Body of pancreas (tissue), 4 donors: Measurements from ENCODE around the gene MMP19.

Experiments used
- CTCF ChIP-seq, 7 experiments: fragments of 450-650 bp in 4 of 7; fragments of 200-600 bp in 3 of 7; sonication (generic) in 3 of 7; IDR thresholded peaks; one replicate each; pipeline ENCODE4 v1.5.1; 2016 to 2019; ENCODE audit warnings: antibody characterized with exemption in 7 of 7
- POLR2A ChIP-seq, 3 donors: fragments of 450-650 bp; IDR thresholded peaks; one replicate each; pipeline ENCODE4 v1.6.1; 2016; ENCODE audit warnings: antibody characterized with exemption in 3 of 3, mild to moderate bottlenecking in 2 of 3

- TF ChIP-seq POLR2A (IDR thresholded peaks at IDR 0.05) = no peak
- no peak for TF ChIP-seq CTCF (IDR thresholded peaks at IDR 0.05)
Observed at GRCh38 chr12:55789171-55789570, 53.6 kb downstream of the MMP19 start.
